ENCODE results near the gene RER1.

RER1 gene

GRCh38 chr1:2391041-2391930 lies at the start of gene RER1, which contains the start of gene MORN1:
Gene RER1 (plus strand): TSS chr1:2391841. CDS start chr1:2395791, 3,950 bp downstream.
Gene MORN1 (minus strand): TSS chr1:2391554. CDS start chr1:2391533, 21 bp downstream.
- DNase-seq = peak; percentile 99

DNA sequence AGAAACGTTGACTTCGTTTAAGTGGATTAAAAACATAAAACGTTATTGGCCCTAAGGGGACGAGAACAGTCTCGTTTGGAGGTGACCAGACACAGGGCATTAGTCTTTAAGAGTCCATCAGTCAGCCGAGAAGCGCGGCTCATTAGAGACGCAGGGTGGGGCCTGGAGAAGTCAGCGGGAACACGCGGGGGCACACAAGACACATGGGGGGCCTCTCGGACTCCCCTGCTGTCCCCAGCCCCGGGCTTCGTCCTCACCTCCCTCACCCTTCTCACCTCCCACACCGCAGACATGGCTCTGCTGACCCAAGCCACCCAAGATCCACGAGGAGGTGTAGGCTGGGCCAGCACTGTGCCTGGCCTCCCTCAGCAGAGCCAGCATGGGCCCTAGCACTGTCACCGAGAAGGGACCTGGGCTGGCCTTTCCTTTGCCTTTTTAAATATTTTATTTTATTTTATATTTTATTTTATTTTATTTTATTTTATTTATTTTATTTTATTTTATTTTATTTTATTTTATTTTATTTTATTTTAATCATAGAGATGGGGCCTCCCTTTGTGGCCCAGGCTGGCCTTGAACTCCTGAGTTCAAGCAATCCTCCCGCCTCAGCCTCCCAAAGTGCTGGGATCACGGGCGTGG lies 49.1 kb upstream of the RER1 start:
- DNase-seq = no peak

GRCh38 chr1:2343023-2343935 lies 48.4 kb upstream of the RER1 start:
- no peak for DNase-seq

- peak; percentile 83 for DNase-seq
Measured at GRCh38 chr1:2344121-2344681, 47.4 kb upstream of the RER1 start.

- no peak for DNase-seq
Measured at GRCh38 chr1:2344744-2345296, 46.8 kb upstream of the RER1 start.

- no peak for DNase-seq
Measured at GRCh38 chr1:2345297-2346075, 46.2 kb upstream of the RER1 start.

GRCh38 chr1:2346691-2347408 lies 44.8 kb upstream of the RER1 start:
- no peak for DNase-seq

DNA sequence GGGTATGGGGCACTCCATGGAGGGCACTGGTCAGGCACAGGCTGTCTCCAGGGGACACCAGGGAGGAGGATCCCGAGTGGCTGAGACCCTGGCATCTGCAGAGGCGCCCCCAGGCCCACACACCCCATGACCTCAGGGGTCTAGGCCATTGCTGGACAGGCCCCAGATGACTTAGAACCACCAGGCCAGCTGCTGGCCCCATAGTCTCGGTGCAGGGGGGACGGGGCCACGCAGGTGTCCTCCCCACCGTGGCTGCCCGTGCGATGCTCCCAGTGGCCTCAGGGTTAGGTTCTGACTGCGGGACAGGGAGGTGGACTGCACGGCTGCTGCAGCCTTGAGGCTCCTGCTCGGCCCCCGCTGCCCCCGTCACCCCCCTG lies 44.2 kb upstream of the RER1 start:
- DNase-seq = no peak

DNA sequence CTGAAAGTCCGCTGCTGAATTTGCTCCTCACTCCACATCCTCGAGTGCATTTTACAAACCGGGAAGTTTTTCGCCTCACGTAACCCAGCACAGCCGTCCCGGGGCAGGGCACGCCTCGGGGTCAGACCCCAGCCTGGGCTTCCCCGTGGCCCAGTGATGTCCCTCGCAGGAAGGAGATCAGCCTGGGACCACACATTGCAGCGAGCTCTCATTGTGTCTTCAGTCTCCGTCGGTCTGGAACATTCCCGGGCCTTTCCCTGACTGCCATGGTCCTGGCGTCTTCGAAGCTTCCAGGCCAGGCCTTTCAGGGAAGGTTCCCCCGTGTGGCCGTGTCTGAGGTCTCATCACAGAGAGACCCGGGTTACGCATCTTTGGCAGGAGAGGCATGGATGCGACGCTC lies 43.7 kb upstream of the RER1 start:
- no peak for DNase-seq

DNA sequence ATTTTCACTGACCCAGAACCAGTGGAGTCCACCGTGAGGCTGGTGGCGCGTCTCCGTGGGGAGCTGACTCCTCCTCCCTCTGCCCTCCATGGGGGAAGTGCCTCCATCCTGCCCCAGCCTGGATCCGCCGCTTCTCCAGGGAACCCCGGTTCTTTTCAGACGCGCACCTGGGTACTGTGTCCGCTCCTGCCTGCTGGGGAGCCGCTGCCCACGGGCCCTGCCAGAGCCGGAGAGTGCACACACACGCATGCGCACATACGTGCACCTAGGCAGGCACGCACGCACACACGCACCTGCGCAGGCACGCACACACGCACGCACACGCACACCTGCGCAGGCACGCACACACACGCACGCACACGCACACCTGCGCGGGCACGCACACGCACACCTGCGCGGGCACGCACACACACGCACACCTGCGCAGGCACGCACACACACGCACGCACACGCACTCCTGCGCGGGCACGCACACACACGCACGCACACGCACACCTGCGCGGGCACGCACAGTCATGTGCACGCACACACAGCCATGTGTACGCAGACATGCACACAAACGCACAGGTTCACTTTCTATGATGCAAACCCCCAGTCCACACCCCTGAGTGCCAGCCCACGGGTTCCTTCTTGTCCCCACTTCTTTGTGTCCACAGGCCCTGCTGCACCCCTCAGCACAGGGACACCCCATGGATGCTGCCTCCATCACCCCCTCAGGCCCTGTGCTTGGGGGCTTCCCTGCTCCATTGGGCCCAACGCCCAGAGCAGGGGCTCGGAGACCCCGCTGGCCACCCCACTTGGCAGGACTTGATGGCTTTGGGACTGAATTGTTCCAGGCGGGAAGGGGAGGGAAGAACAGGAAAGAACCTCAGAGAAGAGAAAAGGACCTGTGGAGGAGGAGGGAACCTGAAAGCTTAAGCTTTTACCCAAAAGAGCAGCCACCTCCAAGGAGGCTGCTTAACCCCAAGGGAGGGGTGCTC lies 43.0 kb upstream of the RER1 start:
- DNase-seq = no peak

- DNase-seq = no peak
Measured at GRCh38 chr1:2349806-2350205, 41.8 kb upstream of the RER1 start.

DNA sequence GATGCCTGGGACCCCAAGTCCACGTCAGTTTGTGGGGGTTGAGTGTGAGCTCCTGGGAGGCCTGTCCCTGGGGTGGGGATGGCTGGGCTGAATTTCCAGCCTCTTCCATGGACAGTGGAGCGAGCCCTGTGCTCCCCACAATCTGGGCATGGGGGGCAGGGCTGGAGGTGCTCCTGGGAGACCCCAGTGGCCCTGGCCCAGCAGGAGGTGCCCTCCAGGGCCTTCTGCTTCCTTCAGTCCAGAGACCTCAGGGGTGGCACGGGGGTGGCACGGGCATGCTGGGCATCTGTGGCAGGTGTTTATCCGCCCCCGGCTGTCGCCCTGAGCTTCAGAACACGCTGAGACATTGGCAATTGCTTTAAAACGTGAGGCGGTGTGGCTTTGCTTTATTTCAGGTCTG lies 41.1 kb upstream of the RER1 start:
- no peak for DNase-seq

DNA sequence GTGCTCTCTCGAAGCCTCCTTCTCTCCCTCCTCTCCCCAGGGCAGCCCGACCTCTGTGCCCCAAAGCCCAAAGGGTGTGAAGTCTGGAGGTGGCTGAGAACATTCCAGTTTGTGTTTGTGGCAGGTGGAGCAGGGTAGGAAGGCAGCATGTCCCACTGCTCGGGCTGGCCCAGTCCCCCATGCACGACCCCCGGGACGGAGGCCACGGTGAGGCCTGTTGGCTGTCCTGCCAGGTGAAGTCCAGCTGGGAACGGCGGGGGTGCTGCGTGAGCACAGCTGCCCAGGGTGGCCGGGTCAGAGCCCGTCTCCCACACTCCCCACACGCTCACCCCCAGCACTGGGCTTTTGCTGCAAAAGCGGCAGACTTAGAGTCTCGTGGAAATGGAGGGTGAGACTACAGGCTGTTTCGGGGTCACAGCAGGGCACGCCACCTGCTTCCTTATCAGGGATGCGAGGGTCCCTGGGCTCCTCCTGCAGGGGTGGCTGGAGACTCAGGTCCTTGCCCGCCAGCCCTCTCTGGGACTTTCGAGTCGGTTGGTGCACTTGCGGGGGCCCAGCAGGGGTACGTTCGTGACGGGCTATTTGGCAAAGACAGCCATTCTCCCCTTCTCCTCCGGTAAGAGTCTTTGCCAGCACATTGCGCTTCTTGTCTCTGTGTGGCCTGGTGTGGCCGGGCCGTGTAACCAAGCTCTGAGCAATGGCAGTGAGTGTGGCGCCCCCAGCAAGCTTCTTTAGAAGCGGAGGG lies 40.6 kb upstream of the RER1 start:
- no peak for DNase-seq

DNA sequence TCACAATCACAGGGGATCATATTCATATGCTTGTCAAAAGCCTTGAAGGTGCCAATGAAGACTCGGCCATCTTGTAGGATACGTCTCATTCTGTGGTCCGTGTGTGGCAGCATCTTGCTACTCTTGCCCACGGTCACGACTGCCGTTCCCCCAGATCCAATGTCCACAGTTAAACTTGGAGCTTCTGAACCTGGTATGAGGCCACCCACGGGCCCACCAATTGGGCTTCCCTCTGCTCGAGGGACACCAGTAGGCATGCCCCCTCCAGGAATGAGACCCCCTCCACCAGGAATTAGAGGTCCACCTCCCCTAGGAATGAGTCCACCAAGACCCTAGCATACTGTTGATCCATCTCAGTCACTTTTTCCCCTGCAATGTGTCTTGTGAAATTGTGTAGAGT lies 39.9 kb upstream of the RER1 start:
- DNase-seq = no peak

GRCh38 chr1:2352341-2352896 lies 39.2 kb upstream of the RER1 start:
- DNase-seq = no peak

- no peak for DNase-seq
Measured at GRCh38 chr1:2352897-2353550, 38.6 kb upstream of the RER1 start.

GRCh38 chr1:2353551-2354438 lies 37.8 kb upstream of the RER1 start:
- DNase-seq = no peak
